Measurements from ENCODE around the gene CPZ.
"Not testable (repeated sequence)": the region's sequence is repeated elsewhere in the genome, so short reads cannot be mapped to it uniquely, and the experiment has no call there.

CPZ gene

DNA sequence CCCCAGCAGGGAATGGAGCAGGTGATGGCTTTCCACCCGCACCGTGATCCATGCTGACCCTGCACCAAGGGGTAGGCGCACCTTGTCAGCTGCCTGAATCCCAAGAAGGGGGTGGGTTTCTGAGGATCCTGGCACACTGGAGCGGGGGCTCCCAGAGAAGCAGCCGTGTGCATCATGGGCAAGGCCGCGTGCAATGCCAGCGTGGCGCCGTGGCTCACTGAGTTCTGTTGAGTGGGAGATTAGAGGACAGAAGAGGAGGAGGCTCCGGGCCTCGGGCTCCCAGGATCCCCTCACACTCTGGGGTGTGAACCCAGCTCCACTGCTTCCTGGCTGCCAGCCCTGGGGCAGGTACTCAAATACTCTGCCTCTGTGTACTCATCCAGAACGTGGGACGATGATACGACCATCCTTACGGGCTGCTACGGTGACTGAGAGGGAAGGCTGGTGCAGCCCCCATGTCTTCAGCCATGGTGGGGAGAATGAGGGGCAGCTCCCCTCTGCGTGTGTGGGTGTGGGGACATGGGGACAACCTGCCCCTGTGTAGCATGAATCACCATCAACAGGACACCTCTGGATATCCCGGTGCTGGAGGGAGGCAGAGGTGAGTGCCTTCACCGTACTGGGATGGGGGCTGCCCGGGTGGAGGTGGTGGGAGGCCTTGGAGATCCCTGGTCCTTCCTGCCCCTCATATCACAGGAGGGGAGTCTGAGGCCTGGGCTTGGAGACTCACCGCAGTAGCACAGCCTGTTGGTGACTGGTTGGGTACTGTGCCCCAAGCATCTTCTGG lies 52.6 kb downstream of the CPZ start:
- H3K27me3 Mint-ChIP-seq, result peaks cover 1% of the 10 kb centered on the region
- H3K4me1 Mint-ChIP-seq (ENCODE audit: low read depth), result no peaks in the 10 kb centered on the region
- no peaks in the 10 kb centered on the region for H3K9me3 Mint-ChIP-seq
- H3K27ac Mint-ChIP-seq, result no peak overlapping the region
- no peak overlapping the region for H3K4me3 Mint-ChIP-seq
- intact Hi-C loops (cut with micrococcal nuclease), result no loop called here
- no peaks in the 10 kb centered on the region for H3K36me3 Mint-ChIP-seq (ENCODE audit: low read depth)

DNA sequence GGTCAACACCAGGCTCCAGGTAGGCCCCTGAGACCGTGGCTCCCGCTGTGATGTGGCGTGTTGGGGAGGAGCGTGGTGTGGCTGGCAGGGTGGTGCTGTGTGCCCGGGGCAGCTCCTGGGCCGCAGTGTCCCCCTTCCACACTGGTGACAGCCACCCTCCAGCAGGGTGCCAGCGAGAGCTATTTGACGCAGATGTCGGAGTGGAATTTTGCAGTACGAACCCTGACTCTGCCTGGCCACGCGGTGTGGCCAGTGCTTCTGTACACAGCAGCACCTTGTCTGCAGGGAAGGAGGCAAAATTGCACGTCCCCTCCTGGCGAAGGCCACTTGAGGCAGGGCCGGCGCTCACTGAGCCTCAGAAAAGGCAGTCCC lies 53.2 kb downstream of the CPZ start:
- Mint-ChIP-seq H3K36me3 (ENCODE audit: low read depth) (no peaks in the 10 kb centered on the region), H3K9me3 (no peaks in the 10 kb centered on the region)

GRCh38 chr4:8646296-8647093 lies 53.9 kb downstream of the CPZ start:
- Mint-ChIP-seq H3K4me1 (ENCODE audit: low read depth) (no peaks in the 10 kb centered on the region), H3K36me3 (ENCODE audit: low read depth) (no peaks in the 10 kb centered on the region), H3K27me3 (peaks cover 1% of the 10 kb centered on the region), H3K27ac (no peak overlapping the region), H3K9me3 (no peaks in the 10 kb centered on the region), H3K4me3 (no peak overlapping the region)
- intact Hi-C loops (cut with micrococcal nuclease), result no loop called here

More for the DNA sequence above, 53.2 kb downstream of the CPZ start:
- H3K4me3 Mint-ChIP-seq, result no peak overlapping the region
- peaks cover 1% of the 10 kb centered on the region for H3K27me3 Mint-ChIP-seq
- intact Hi-C loops (cut with micrococcal nuclease), result no loop called here
- no peaks in the 10 kb centered on the region for H3K4me1 Mint-ChIP-seq (ENCODE audit: low read depth)
- no peak overlapping the region for H3K27ac Mint-ChIP-seq

DNA sequence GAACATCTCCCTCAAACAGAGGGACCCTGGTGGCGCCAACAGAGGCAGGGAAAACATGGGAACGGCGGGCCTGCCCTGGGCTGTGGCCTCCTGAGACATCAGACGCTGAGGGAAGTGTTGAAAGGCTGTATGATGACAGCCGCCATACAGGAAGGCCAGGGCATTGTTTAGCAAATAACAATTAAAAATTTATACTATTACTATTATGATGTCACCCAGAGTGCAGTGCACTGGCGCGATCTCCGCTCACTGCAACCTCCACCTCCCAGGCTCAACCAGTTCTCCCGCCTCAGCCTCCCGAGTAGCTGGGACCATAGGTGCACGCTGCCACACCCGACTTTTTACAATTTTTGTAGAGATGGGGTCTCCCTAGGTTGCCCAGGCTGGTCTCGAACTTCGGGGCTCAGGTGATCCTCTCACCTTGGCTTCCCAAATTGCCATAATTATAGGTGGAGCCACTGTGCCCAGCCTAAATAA lies 54.6 kb downstream of the CPZ start:
- Mint-ChIP-seq H3K36me3 (ENCODE audit: low read depth) (no peaks in the 10 kb centered on the region), H3K4me3 (no peak overlapping the region)

GRCh38 chr4:8647626-8648025 lies 55.1 kb downstream of the CPZ start:
- H3K36me3 Mint-ChIP-seq (ENCODE audit: low read depth), result no peaks in the 10 kb centered on the region
- H3K4me3 Mint-ChIP-seq, result no peak overlapping the region
- no peak overlapping the region for H3K27ac Mint-ChIP-seq
- no peaks in the 10 kb centered on the region for H3K9me3 Mint-ChIP-seq
- H3K27me3 Mint-ChIP-seq, result peaks cover 1% of the 10 kb centered on the region
- H3K4me1 Mint-ChIP-seq (ENCODE audit: low read depth), result no peaks in the 10 kb centered on the region
- intact Hi-C loops (cut with micrococcal nuclease), result no loop called here

More for the DNA sequence above, 54.6 kb downstream of the CPZ start:
- Mint-ChIP-seq H3K27ac (no peak overlapping the region), H3K4me1 (ENCODE audit: low read depth) (no peaks in the 10 kb centered on the region), H3K9me3 (no peaks in the 10 kb centered on the region), H3K27me3 (peaks cover 1% of the 10 kb centered on the region)
- intact Hi-C loops (cut with micrococcal nuclease), result no loop called here

- Mint-ChIP-seq H3K9me3 (no peaks in the 10 kb centered on the region), H3K27me3 (peaks cover 1% of the 10 kb centered on the region), H3K27ac (no peak overlapping the region), H3K4me3 (no peak overlapping the region), H3K4me1 (ENCODE audit: low read depth) (no peaks in the 10 kb centered on the region), H3K36me3 (ENCODE audit: low read depth) (no peaks in the 10 kb centered on the region)
- intact Hi-C loops (cut with micrococcal nuclease), result no loop called here
These were observed 55.7 kb downstream of the CPZ start for GRCh38 chr4:8648296-8648695.

- H3K27me3 Mint-ChIP-seq, result peaks cover 1% of the 10 kb centered on the region
- H3K36me3 Mint-ChIP-seq (ENCODE audit: low read depth), result no peaks in the 10 kb centered on the region
- no peak overlapping the region for H3K4me3 Mint-ChIP-seq
- H3K9me3 Mint-ChIP-seq, result no peaks in the 10 kb centered on the region
- intact Hi-C loops (cut with micrococcal nuclease), result no loop called here
- no peaks in the 10 kb centered on the region for H3K4me1 Mint-ChIP-seq (ENCODE audit: low read depth)
- H3K27ac Mint-ChIP-seq, result no peak overlapping the region
These were observed 56.5 kb downstream of the CPZ start for GRCh38 chr4:8648816-8649630.

- Mint-ChIP-seq H3K27me3 (peaks cover 1% of the 10 kb centered on the region), H3K4me3 (no peak overlapping the region), H3K36me3 (ENCODE audit: low read depth) (no peaks in the 10 kb centered on the region), H3K27ac (no peak overlapping the region), H3K9me3 (no peaks in the 10 kb centered on the region), H3K4me1 (ENCODE audit: low read depth) (no peaks in the 10 kb centered on the region)
- intact Hi-C loops (cut with micrococcal nuclease), result no loop called here
These were observed 57.2 kb downstream of the CPZ start for GRCh38 chr4:8649631-8650361.

GRCh38 chr4:8651661-8652180 lies 59.2 kb downstream of the CPZ start:
- Mint-ChIP-seq H3K36me3 (ENCODE audit: low read depth) (no peaks in the 10 kb centered on the region), H3K4me1 (ENCODE audit: low read depth) (no peaks in the 10 kb centered on the region), H3K4me3 (no peak overlapping the region), H3K9me3 (no peaks in the 10 kb centered on the region), H3K27ac (no peak overlapping the region), H3K27me3 (peaks cover 1% of the 10 kb centered on the region)
- intact Hi-C loops (cut with micrococcal nuclease), result no loop called here

- H3K9me3 Mint-ChIP-seq, result no peaks in the 10 kb centered on the region
- intact Hi-C loops (cut with micrococcal nuclease), result no loop called here
- no peak overlapping the region for H3K4me3 Mint-ChIP-seq
- H3K4me1 Mint-ChIP-seq (ENCODE audit: low read depth), result no peaks in the 10 kb centered on the region
- H3K36me3 Mint-ChIP-seq (ENCODE audit: low read depth), result no peaks in the 10 kb centered on the region
- H3K27ac Mint-ChIP-seq, result no peak overlapping the region
- peaks cover 1% of the 10 kb centered on the region for H3K27me3 Mint-ChIP-seq
These were observed 59.9 kb downstream of the CPZ start for GRCh38 chr4:8652181-8653078.

GRCh38 chr4:8653326-8654000 lies 60.9 kb downstream of the CPZ start:
- no peak overlapping the region for H3K4me3 Mint-ChIP-seq
- no peaks in the 10 kb centered on the region for H3K4me1 Mint-ChIP-seq (ENCODE audit: low read depth)
- intact Hi-C loops (cut with micrococcal nuclease), result no loop called here
- H3K27me3 Mint-ChIP-seq, result peaks cover 1% of the 10 kb centered on the region
- no peak overlapping the region for H3K27ac Mint-ChIP-seq
- H3K9me3 Mint-ChIP-seq, result no peaks in the 10 kb centered on the region
- no peaks in the 10 kb centered on the region for H3K36me3 Mint-ChIP-seq (ENCODE audit: low read depth)

DNA sequence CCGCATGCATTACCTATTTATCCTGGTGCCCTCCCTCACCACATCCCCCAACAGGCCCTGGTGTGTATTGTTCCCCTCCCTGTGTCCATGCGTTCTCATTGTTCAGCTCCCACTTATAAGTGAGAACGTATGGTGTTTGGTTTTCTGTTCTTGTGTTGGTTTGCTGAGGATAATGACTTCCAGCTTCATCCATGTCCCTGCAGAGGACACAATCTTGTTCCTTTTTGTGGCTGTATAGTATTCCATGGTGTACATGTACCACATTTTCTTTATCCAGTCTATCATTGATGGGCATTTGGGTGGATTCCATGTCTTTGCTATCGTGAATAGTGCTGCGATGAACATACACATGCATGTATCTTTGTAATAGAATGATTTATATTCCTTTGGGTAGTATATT lies 61.6 kb downstream of the CPZ start:
- H3K9me3 Mint-ChIP-seq; H3K4me1 Mint-ChIP-seq (ENCODE audit: low read depth); H3K27ac Mint-ChIP-seq; H3K4me3 Mint-ChIP-seq; H3K36me3 Mint-ChIP-seq (ENCODE audit: low read depth); H3K27me3 Mint-ChIP-seq; intact Hi-C loops (cut with micrococcal nuclease): not testable (repeated sequence)

Data from dendritic cell treated with granulocyte-macrophage colony-stimulating factor and Interleukin-4, amounts not matched to agents 40 ng/mL and 50 ng/mL, for 4 days (primary cell).